Astrocyte (in vitro differentiated cells and primary cell): ENCODE data around the gene SRM. TPM values are rescaled to one million over a fixed set of nuclear protein-coding genes. Genes with fewer than 3 reads are reported as not detected.

Experiments used
- DNase-seq: peaks from one replicate; pipeline ENCODE4 v3.0.0-alpha.2; 2010; ENCODE audit warnings: low read depth
- FAIRE-seq: peaks from 2 replicates; lab custom pipeline; 2011; peaks lifted over from hg19 to GRCh38; lab: Jason Lieb, UNC
- H2AFZ ChIP-seq: 2 replicates; pipeline ENCODE4 v1.6.0; 2012; ENCODE audit warnings: low read depth, low read length, inconsistent platforms
- H3K27ac ChIP-seq: 2 replicates; pipeline ENCODE4 v1.5.1; 2011; ENCODE audit warnings: low read depth, low read length, inconsistent platforms
- H3K27me3 ChIP-seq: 2 replicates; pipeline ENCODE4 v1.6.0; 2011; ENCODE audit warnings: low read length, inconsistent platforms; ENCODE audit not compliant: insufficient read depth
- H3K36me3 ChIP-seq: 2 replicates; pipeline ENCODE4 v1.5.1; 2011; ENCODE audit warnings: low read length, inconsistent platforms; ENCODE audit not compliant: insufficient read depth
- H3K4me1 ChIP-seq: 2 replicates; pipeline ENCODE4 v1.5.1; 2011; ENCODE audit warnings: low read length, inconsistent platforms; ENCODE audit not compliant: insufficient read depth
- H3K4me2 ChIP-seq: 2 replicates; pipeline ENCODE4 v1.6.0; 2012; ENCODE audit warnings: low read length, inconsistent platforms
- H3K4me3 ChIP-seq: 2 replicates; pipeline ENCODE4 v1.5.1; 2011; ENCODE audit warnings: low read depth, mild to moderate bottlenecking, low read length, inconsistent platforms; ENCODE audit not compliant: insufficient read depth
- H3K79me2 ChIP-seq: 2 replicates; pipeline ENCODE4 v1.6.0; 2012; ENCODE audit warnings: mild to moderate bottlenecking, low read length, inconsistent platforms; ENCODE audit not compliant: insufficient read depth
- H3K9ac ChIP-seq: 2 replicates; pipeline ENCODE4 v1.6.0; 2012; ENCODE audit warnings: mild to moderate bottlenecking, low read length, inconsistent platforms
- H3K9me3 ChIP-seq: 2 replicates; pipeline ENCODE4 v1.5.1; 2012; ENCODE audit warnings: low read depth, mild to moderate bottlenecking, low read length, inconsistent platforms; ENCODE audit not compliant: insufficient read depth
- H4K20me1 ChIP-seq: 2 replicates; pipeline ENCODE4 v1.6.0; 2012; ENCODE audit warnings: low read length, inconsistent platforms; ENCODE audit not compliant: insufficient read depth
- H3K27ac Mint-ChIP-seq: one replicate; pipeline ENCODE4 v1.8.0; 2021; ENCODE audit warnings: mild to moderate bottlenecking, mixed read lengths; ENCODE audit not compliant: unreplicated experiment
- H3K27me3 Mint-ChIP-seq: one replicate; pipeline ENCODE4 v1.8.0; 2021; ENCODE audit warnings: low read depth, mixed read lengths; ENCODE audit not compliant: unreplicated experiment
- H3K36me3 Mint-ChIP-seq: one replicate; pipeline ENCODE4 v1.8.0; 2021; ENCODE audit warnings: low read depth, mixed read lengths; ENCODE audit not compliant: unreplicated experiment
- H3K4me1 Mint-ChIP-seq: one replicate; pipeline ENCODE4 v1.8.0; 2021; ENCODE audit warnings: low read depth, mixed read lengths; ENCODE audit not compliant: unreplicated experiment
- H3K4me3 Mint-ChIP-seq: one replicate; pipeline ENCODE4 v1.8.0; 2021; ENCODE audit warnings: mild to moderate bottlenecking, moderate library complexity, mixed read lengths; ENCODE audit not compliant: unreplicated experiment
- H3K9me3 Mint-ChIP-seq: one replicate; pipeline ENCODE4 v1.8.0; 2021; ENCODE audit warnings: mild to moderate bottlenecking, mixed read lengths; ENCODE audit not compliant: unreplicated experiment
- CTCF ChIP-seq: IDR thresholded peaks from 2 replicates; pipeline ENCODE4 v1.5.1; 2011; ENCODE audit warnings: low read depth, mild to moderate bottlenecking, inconsistent platforms, low read length, moderate library complexity; ENCODE audit not compliant: insufficient read depth
- EZH2 ChIP-seq: IDR thresholded peaks from 2 replicates; pipeline ENCODE4 v1.6.1; 2012; ENCODE audit warnings: mild to moderate bottlenecking, low read length, inconsistent platforms; ENCODE audit not compliant: insufficient read depth
- total RNA-seq: library from RNA; stranded (reverse); gene quantifications from 2 replicates; pipeline ENCODE4 v1.2.1, GENCODE V29; 2021

The SRM gene
- total RNA-seq, 1 donor from 2014 or later, result 225 TPM

- H3K27me3 Mint-ChIP-seq, result no peaks in the 10 kb centered on the region
- peaks cover 5% of the 10 kb centered on the region for H3K4me1 Mint-ChIP-seq
- no peak overlapping the region for H3K4me2 ChIP-seq
- H3K9me3 Mint-ChIP-seq, result no peaks in the 10 kb centered on the region
- no peak overlapping the region for H3K27ac Mint-ChIP-seq
- no peak overlapping the region for H3K9ac ChIP-seq
- no peak overlapping the region for H3K4me3 Mint-ChIP-seq
- no peak for DNase-seq
- FAIRE-seq, result no peak
- H4K20me1 ChIP-seq, result peaks cover 46% of the 10 kb centered on the region
- peaks cover 5% of the 10 kb centered on the region for H3K4me1 ChIP-seq
- H3K27ac ChIP-seq, result no peak overlapping the region
- H3K4me3 ChIP-seq, result no peak overlapping the region
- peaks cover 6% of the 10 kb centered on the region for H3K36me3 Mint-ChIP-seq
- H3K9me3 ChIP-seq, result no peaks in the 10 kb centered on the region
- H3K36me3 ChIP-seq, result peaks cover 10% of the 10 kb centered on the region
- TF ChIP-seq CTCF, result no peak
- no peak for TF ChIP-seq EZH2
- peaks cover 16% of the 10 kb centered on the region for H3K79me2 ChIP-seq
- H2AFZ ChIP-seq, result no peak overlapping the region
- H3K27me3 ChIP-seq, result no peaks in the 10 kb centered on the region
These were observed 6.1 kb downstream of the SRM start for GRCh38 chr1:11053758-11054137.

GRCh38 chr1:11052839-11053757, 6.7 kb downstream of the SRM start:
- Mint-ChIP-seq H3K27ac (peak overlapping the region; percentile 7), H3K4me3 (no peak overlapping the region), H3K27me3 (no peaks in the 10 kb centered on the region), H3K9me3 (no peaks in the 10 kb centered on the region), H3K4me1 (peaks cover 5% of the 10 kb centered on the region), H3K36me3 (peaks cover 6% of the 10 kb centered on the region)
- H3K36me3 ChIP-seq, result peaks cover 10% of the 10 kb centered on the region
- H3K79me2 ChIP-seq, result peaks cover 9% of the 10 kb centered on the region
- no peak overlapping the region for H2AFZ ChIP-seq
- DNase-seq (no peak), FAIRE-seq (no peak)
- no peak overlapping the region for H3K4me2 ChIP-seq
- TF ChIP-seq CTCF (no peak), EZH2 (no peak)
- no peaks in the 10 kb centered on the region for H3K27me3 ChIP-seq
- no peaks in the 10 kb centered on the region for H3K4me1 ChIP-seq
- no peaks in the 10 kb centered on the region for H3K9me3 ChIP-seq
- no peak overlapping the region for H3K27ac ChIP-seq
- no peak overlapping the region for H3K4me3 ChIP-seq
- no peak overlapping the region for H3K9ac ChIP-seq
- peaks cover 41% of the 10 kb centered on the region for H4K20me1 ChIP-seq
